HCT116 (cell line): ENCODE results near the gene GALNT7. TPM values are rescaled to one million over a fixed set of nuclear protein-coding genes. Genes with fewer than 3 reads are reported as not detected.

Experiments used
- ATAC-seq: fragments of 200-7000 bp; cut with Tn5 transposase; 2 replicates; pipeline ENCODE4 v1.9.1; 2020; ENCODE audit warnings: mild to moderate bottlenecking, moderate library complexity
- BruUV-seq: library from RNA; stranded (reverse); fragments of 400-500 nt; replicated peaks from 2 replicates; lab custom pipeline; 2021; lab: Mats Ljungman, UMichigan
- CTCF ChIA-PET: fragments of 300-600 bp; sonication (Branson Sonifier 250); formaldehyde crosslinking; loops from one replicate; lab custom pipeline; 2021; ENCODE audit warnings: antibody characterized with exemption; lab: Charles Lee
- POLR2A ChIA-PET: fragments of 300-600, 350-600 bp; sonication (Branson Sonifier 250); formaldehyde crosslinking; loops from one replicate; lab custom pipeline; 2021; ENCODE audit warnings: antibody characterized with exemption; lab: Charles Lee
- RAD21 ChIA-PET, 2 experiments: fragments of 300-600 bp; sonication (Branson Sonifier 250); formaldehyde crosslinking; loops; one replicate each; lab custom pipeline; 2023; ENCODE audit warnings: low total read pairs in 2 of 2; ENCODE audit not compliant: uncharacterized antibody in 2 of 2, unreplicated experiment in 2 of 2, low non-redundant PET in 1 of 2; lab: Charles Lee
- DNase-seq: peaks from one replicate; pipeline ENCODE4 v3.0.0-alpha.2; 2010; ENCODE audit warnings: low read depth, low spot score
- H2AFZ ChIP-seq: fragments of 200-600 bp; shearing (Covaris generic), sonication (generic); 2 replicates; pipeline ENCODE4 v1.6.1; 2017; ENCODE audit warnings: low read depth, mixed run types, mixed read lengths, antibody characterized with exemption, low read length; ENCODE audit not compliant: poor library complexity, severe bottlenecking
- H3K27ac ChIP-seq: 2 replicates; pipeline ENCODE4 v1.5.1; 2012; ENCODE audit warnings: low read depth, low read length
- H3K27me3 ChIP-seq: fragments of 200-600 bp; sonication (generic); 2 replicates; pipeline ENCODE4 v1.6.1; 2016; ENCODE audit warnings: mixed run types, low read length, mixed read lengths; ENCODE audit not compliant: insufficient read depth
- H3K36me3 ChIP-seq, 2 experiments: fragments of 200-500 bp in 1 of 2; fragments of 200-600 bp in 1 of 2; sonication (Bioruptor generic) in 1 of 2; sonication (generic) in 1 of 2; 2 replicates each; pipeline versions ENCODE4 v1.5.1 to v1.6.1; 2014 to 2016; ENCODE audit warnings: low read length in 2 of 2, inconsistent platforms in 1 of 2, mixed read lengths in 1 of 2, mixed run types in 1 of 2; ENCODE audit not compliant: insufficient read depth in 2 of 2, control insufficient read depth in 1 of 2
- H3K4me1 ChIP-seq, 2 experiments: fragments of 200-600 bp in 1 of 2; sonication (generic) in 1 of 2; 2 replicates each; pipeline versions ENCODE4 v1.5.1 to v1.6.1; 2012 to 2017; ENCODE audit warnings: low read length in 2 of 2, inconsistent platforms in 1 of 2, mild to moderate bottlenecking in 1 of 2, mixed read lengths in 1 of 2, mixed run types in 1 of 2, moderate library complexity in 1 of 2; ENCODE audit not compliant: insufficient read depth in 2 of 2, control insufficient read depth in 1 of 2
- H3K4me2 ChIP-seq: fragments of 200-600 bp; sonication (generic); 2 replicates; pipeline ENCODE4 v1.6.1; 2017; ENCODE audit warnings: mixed run types, low read length, mixed read lengths
- H3K4me3 ChIP-seq, 2 experiments: fragments of 200-600 bp in 1 of 2; sonication (generic) in 1 of 2; replicated peaks in 1 of 2; 2 replicates each; pipeline ENCODE4 v1.5.1; 2011 to 2016; ENCODE audit warnings: low read length in 2 of 2, control low read depth in 1 of 2, low read depth in 1 of 2, mild to moderate bottlenecking in 1 of 2, mixed read lengths in 1 of 2, mixed run types in 1 of 2
- H3K79me2 ChIP-seq: fragments of 200-600 bp; sonication (generic); 2 replicates; pipeline ENCODE4 v1.6.1; 2017; ENCODE audit warnings: mild to moderate bottlenecking, mixed run types, low read length, moderate library complexity, mixed read lengths; ENCODE audit not compliant: insufficient read depth
- H3K9ac ChIP-seq: fragments of 200-600 bp; sonication (generic); 2 replicates; pipeline ENCODE4 v1.6.1; 2016; ENCODE audit warnings: low read length, mixed read lengths
- H3K9me2 ChIP-seq: fragments of 200-600 bp; sonication (generic), shearing (Covaris generic); 2 replicates; pipeline ENCODE4 v1.6.1; 2017; ENCODE audit warnings: mixed run types, mild to moderate bottlenecking, moderate library complexity; ENCODE audit not compliant: insufficient read depth
- H3K9me3 ChIP-seq, 2 experiments: fragments of 200-500 bp in 1 of 2; fragments of 200-600 bp in 1 of 2; sonication (Bioruptor generic) in 1 of 2; sonication (generic) in 1 of 2; 2 replicates each; pipeline ENCODE4 v1.6.1; 2014 to 2017; ENCODE audit warnings: low read length in 2 of 2, mixed read lengths in 2 of 2, inconsistent platforms in 1 of 2, low read depth in 1 of 2, mild to moderate bottlenecking in 1 of 2, mixed run types in 1 of 2, moderate library complexity in 1 of 2; ENCODE audit not compliant: control insufficient read depth in 1 of 2, insufficient read depth in 1 of 2
- H4K20me1 ChIP-seq: fragments of 200-600 bp; sonication (generic), shearing (Covaris generic); 2 replicates; pipeline ENCODE4 v1.6.1; 2017; ENCODE audit warnings: mixed run types, mild to moderate bottlenecking, moderate library complexity; ENCODE audit not compliant: insufficient read depth
- CEBPB ChIP-seq: IDR thresholded peaks from 2 replicates; pipeline ENCODE4 v1.6.1; 2012; ENCODE audit warnings: low read depth
- ELF1 ChIP-seq: IDR thresholded peaks from 2 replicates; pipeline ENCODE4 v1.6.1; 2012; ENCODE audit warnings: low read depth, borderline replicate concordance
- EZH2phosphoT487 ChIP-seq: fragments of 200-600 bp; IDR thresholded peaks from 2 replicates; pipeline ENCODE4 v1.6.1; 2018; ENCODE audit warnings: antibody characterized with exemption, borderline replicate concordance
- POLR2A ChIP-seq: IDR thresholded peaks from 2 replicates; pipeline ENCODE4 v1.7.0; 2011; ENCODE audit warnings: borderline replicate concordance; ENCODE audit not compliant: insufficient read depth, insufficient read length; ENCODE audit errors: extremely low read depth
- REST ChIP-seq: IDR thresholded peaks from 2 replicates; pipeline ENCODE4 v1.6.1; 2012; ENCODE audit warnings: low read depth
- SIN3A ChIP-seq: IDR thresholded peaks from 2 replicates; pipeline ENCODE4 v1.6.1; 2012; ENCODE audit warnings: low read depth
- TCF7L2 ChIP-seq: IDR thresholded peaks from 2 replicates; pipeline ENCODE4 v1.7.0; 2011; ENCODE audit warnings: borderline replicate concordance, inconsistent platforms; ENCODE audit not compliant: insufficient read depth, insufficient read length; ENCODE audit errors: extremely low read depth
- intact Hi-C: fragments of 100-400 bp; cut with micrococcal nuclease; formaldehyde crosslinking; loops from 2 replicates; pipeline ENCODE4 v1.10.0; 2022
- total RNA-seq: library from RNA; stranded (reverse); gene quantifications from one replicate; pipeline ENCODE4 v1.2.1, GENCODE V29; 2021; ENCODE audit not compliant: unreplicated experiment

GALNT7 gene
- total RNA-seq, 1 experiment from 2014 or later: 21.3 TPM

GRCh38 chr4:173254646-173255045 lies 86.0 kb downstream of the GALNT7 start:
- RAD21 ChIA-PET: no interaction called here
- no peaks in the 10 kb centered on the region for H3K27me3 ChIP-seq
- H3K79me2 ChIP-seq: peaks cover 17% of the 10 kb centered on the region
- no peak overlapping the region for H3K9ac ChIP-seq
- no peak overlapping the region for H2AFZ ChIP-seq
- H3K9me2 ChIP-seq: no peaks in the 10 kb centered on the region
- POLR2A ChIA-PET: no interaction called here
- H4K20me1 ChIP-seq: peaks cover 16% of the 10 kb centered on the region; the same call in 1 of the 2 replicates
- CTCF ChIA-PET: interaction anchor here (1.1 to 1.7 kb wide), 4 partner anchors 62 to 241 kb away, joined by 3 to 11 read pairs (median 6); no protein-coding TSS in a partner anchor
- no peaks in the 10 kb centered on the region for H3K36me3 ChIP-seq
- no peak overlapping the region for H3K27ac ChIP-seq
- H3K4me1 ChIP-seq: peaks cover 21 to 29% of the 10 kb centered on the region in 2 experiments
- H3K4me3 ChIP-seq: no peak overlapping the region
- DNase-seq (no peak), ATAC-seq (no peak)
- no peak overlapping the region for H3K4me2 ChIP-seq
- H3K9me3 ChIP-seq: no peaks in the 10 kb centered on the region
- TF ChIP-seq ELF1: no peak
- TF ChIP-seq EZH2phosphoT487: no peak
- TF ChIP-seq POLR2A: no peak
- no peak for TF ChIP-seq CEBPB
- intact Hi-C loops: no loop called here
- no TSS peak for BruUV-seq

- Histone ChIP-seq H3K9me2 (no peaks in the 10 kb centered on the region), H3K4me2 (no peak overlapping the region), H3K9me3 (no peaks in the 10 kb centered on the region), H3K9ac (no peak overlapping the region), H3K36me3 (no peaks in the 10 kb centered on the region), H2AFZ (no peak overlapping the region), H4K20me1 (peaks cover 5% of the 10 kb centered on the region; the same call in 1 of the 2 replicates), H3K27ac (no peak overlapping the region), H3K4me3 (no peak overlapping the region), H3K4me1 (peaks cover 15 to 20% of the 10 kb centered on the region in 2 experiments), H3K27me3 (no peaks in the 10 kb centered on the region), H3K79me2 (peaks cover 20% of the 10 kb centered on the region)
- ChIA-PET POLR2A (interaction anchor here (1.3 to 1.4 kb wide), 2 partner anchors 89 to 232 kb away, joined by 3 read pairs; no protein-coding TSS in a partner anchor), RAD21 (interaction anchor here (1.0 to 2.0 kb wide), 4 partner anchors 64 to 243 kb away, joined by 3 to 13 read pairs (median 9); no protein-coding TSS in a partner anchor), CTCF (interaction anchor here (0.7 to 3.2 kb wide), 14 partner anchors 11 to 364 kb away, joined by 3 to 88 read pairs (median 5); no protein-coding TSS in a partner anchor)
- intact Hi-C loops: loop anchor here (1.0 to 2.0 kb wide), 4 partner anchors 86 to 362 kb away; no protein-coding TSS in a partner anchor
- ATAC-seq (no peak), DNase-seq (no peak)
- TF ChIP-seq REST: no peak
- TF ChIP-seq SIN3A: no peak
- no peak for TF ChIP-seq TCF7L2
- no TSS peak for BruUV-seq
Observed at GRCh38 chr4:173256825-173257224, 88.2 kb downstream of the GALNT7 start.
